ENCODE measurements around the gene CORO6.

The CORO6 gene

GRCh38 chr17:29617481-29618271, 5.0 kb downstream of the CORO6 start:
- Histone ChIP-seq H3K36me3 (ENCODE audit: insufficient read depth, low read length) (no peaks in the 10 kb centered on the region), H3K9ac (ENCODE audit: low read depth, low read length, poor library complexity, severe bottlenecking) (peak overlapping the region; percentile 86), H3K9me2 (replicated peaks; ENCODE audit: low read depth, low read length) (no peaks in the 10 kb centered on the region), H3K4me1 (ENCODE audit: insufficient read depth, low read length, poor library complexity, severe bottlenecking) (peaks cover 7% of the 10 kb centered on the region), H2AFZ (ENCODE audit: low read length) (peak overlapping the region; percentile 88), H3K27me3 (ENCODE audit: insufficient read depth, low read length, poor library complexity, severe bottlenecking) (no peaks in the 10 kb centered on the region), H3K79me2 (ENCODE audit: insufficient read depth, low read length) (no peaks in the 10 kb centered on the region), H3K4me3 (ENCODE audit: low read length, poor library complexity, severe bottlenecking) (peak overlapping the region; percentile 75), H4K20me1 (ENCODE audit: insufficient read depth, low read length, poor library complexity, severe bottlenecking) (no peaks in the 10 kb centered on the region), H3F3A (ENCODE audit: low read depth) (no peaks in the 10 kb centered on the region), H3K4me2 (ENCODE audit: low read depth, low read length, poor library complexity, severe bottlenecking) (peak overlapping the region; percentile 81), H3K9me3 (ENCODE audit: insufficient read depth, low read depth, low read length) (no peaks in the 10 kb centered on the region)
- no peak for TF ChIP-seq EZH2phosphoT487 (IDR thresholded peaks at IDR 0.05; ENCODE audit: borderline replicate concordance)
- peak; percentile 70 for TF ChIP-seq CTCF (conservative IDR thresholded peaks at IDR 0.05; ENCODE audit: low read length)

GRCh38 chr17:29617125-29617480, 5.6 kb downstream of the CORO6 start:
- Histone ChIP-seq H3K4me3 (ENCODE audit: low read length, poor library complexity, severe bottlenecking) (peak overlapping the region; percentile 75), H3K27me3 (ENCODE audit: insufficient read depth, low read length, poor library complexity, severe bottlenecking) (no peaks in the 10 kb centered on the region), H3F3A (ENCODE audit: low read depth) (no peaks in the 10 kb centered on the region), H3K9me2 (replicated peaks; ENCODE audit: low read depth, low read length) (no peaks in the 10 kb centered on the region), H3K36me3 (ENCODE audit: insufficient read depth, low read length) (no peaks in the 10 kb centered on the region), H3K4me1 (ENCODE audit: insufficient read depth, low read length, poor library complexity, severe bottlenecking) (peaks cover 7% of the 10 kb centered on the region), H4K20me1 (ENCODE audit: insufficient read depth, low read length, poor library complexity, severe bottlenecking) (no peaks in the 10 kb centered on the region), H3K79me2 (ENCODE audit: insufficient read depth, low read length) (no peaks in the 10 kb centered on the region), H3K9me3 (ENCODE audit: insufficient read depth, low read depth, low read length) (no peaks in the 10 kb centered on the region), H3K4me2 (ENCODE audit: low read depth, low read length, poor library complexity, severe bottlenecking) (peak overlapping the region; percentile 81), H2AFZ (ENCODE audit: low read length) (peak overlapping the region; percentile 88), H3K9ac (ENCODE audit: low read depth, low read length, poor library complexity, severe bottlenecking) (peak overlapping the region; percentile 86)
- TF ChIP-seq EZH2phosphoT487 (IDR thresholded peaks at IDR 0.05; ENCODE audit: borderline replicate concordance) = no peak
- TF ChIP-seq CTCF (conservative IDR thresholded peaks at IDR 0.05; ENCODE audit: low read length) = peak; percentile 90

- Histone ChIP-seq H3K4me1 (ENCODE audit: insufficient read depth, low read length, poor library complexity, severe bottlenecking) (peaks cover 7% of the 10 kb centered on the region), H3K27me3 (ENCODE audit: insufficient read depth, low read length, poor library complexity, severe bottlenecking) (no peaks in the 10 kb centered on the region), H3K4me3 (ENCODE audit: low read length, poor library complexity, severe bottlenecking) (no peak overlapping the region), H3F3A (ENCODE audit: low read depth) (no peaks in the 10 kb centered on the region), H3K4me2 (ENCODE audit: low read depth, low read length, poor library complexity, severe bottlenecking) (peak overlapping the region; percentile 81), H3K9me2 (replicated peaks; ENCODE audit: low read depth, low read length) (no peaks in the 10 kb centered on the region), H3K36me3 (ENCODE audit: insufficient read depth, low read length) (no peaks in the 10 kb centered on the region), H3K9ac (ENCODE audit: low read depth, low read length, poor library complexity, severe bottlenecking) (no peak overlapping the region), H3K9me3 (ENCODE audit: insufficient read depth, low read depth, low read length) (no peaks in the 10 kb centered on the region), H2AFZ (ENCODE audit: low read length) (no peak overlapping the region), H3K79me2 (ENCODE audit: insufficient read depth, low read length) (no peaks in the 10 kb centered on the region), H4K20me1 (ENCODE audit: insufficient read depth, low read length, poor library complexity, severe bottlenecking) (no peaks in the 10 kb centered on the region)
- TF ChIP-seq EZH2phosphoT487 (IDR thresholded peaks at IDR 0.05; ENCODE audit: borderline replicate concordance) = no peak
- no peak for TF ChIP-seq CTCF (conservative IDR thresholded peaks at IDR 0.05; ENCODE audit: low read length)
These were observed 6.2 kb downstream of the CORO6 start for GRCh38 chr17:29616300-29617048.

Measured in Loucy (cell line).